GM23248 (cell line): Measurements from ENCODE around the gene STARD8. TPM values are rescaled to one million over a fixed set of nuclear protein-coding genes. Genes with fewer than 3 reads are reported as not detected.

Source experiments
- DNase-seq: peaks from one replicate; pipeline ENCODE4 v3.0.0-alpha.2; 2015
- H2AFZ ChIP-seq: fragments of 200-600 bp; sonication (generic); 2 replicates; pipeline ENCODE4 v1.6.1; 2016; ENCODE audit warnings: antibody characterized with exemption
- H3F3A ChIP-seq: fragments of 200-600 bp; sonication (generic); 2 replicates; pipeline ENCODE4 v1.6.1; 2016; ENCODE audit warnings: mild to moderate bottlenecking, antibody characterized with exemption, mixed run types; ENCODE audit not compliant: insufficient read depth
- H3K27ac ChIP-seq: fragments of 200-600 bp; sonication (generic); 2 replicates; pipeline ENCODE4 v1.5.1; 2016; ENCODE audit warnings: mild to moderate bottlenecking
- H3K27me3 ChIP-seq: fragments of 200-600 bp; sonication (generic); replicated peaks from 2 replicates; pipeline ENCODE4 v1.6.1; 2016; ENCODE audit warnings: mild to moderate bottlenecking; ENCODE audit not compliant: insufficient read depth
- H3K36me3 ChIP-seq: fragments of 200-600 bp; sonication (generic); 2 replicates; pipeline ENCODE4 v1.6.1; 2016; ENCODE audit warnings: low read depth, mild to moderate bottlenecking
- H3K4me1 ChIP-seq: fragments of 200-600 bp; sonication (generic); 2 replicates; pipeline ENCODE4 v1.6.1; 2016; ENCODE audit warnings: mild to moderate bottlenecking; ENCODE audit not compliant: insufficient read depth
- H3K4me2 ChIP-seq: fragments of 200-600 bp; sonication (generic); one replicate; pipeline ENCODE4 v1.6.1; 2016; ENCODE audit warnings: mild to moderate bottlenecking; ENCODE audit not compliant: unreplicated experiment
- H3K4me3 ChIP-seq: fragments of 200-600 bp; sonication (generic); 2 replicates; pipeline ENCODE4 v1.5.1; 2016; ENCODE audit warnings: mild to moderate bottlenecking
- H3K79me2 ChIP-seq: fragments of 200-600 bp; sonication (generic); 2 replicates; pipeline ENCODE4 v1.6.1; 2016; ENCODE audit warnings: mild to moderate bottlenecking; ENCODE audit not compliant: insufficient read depth
- H3K9ac ChIP-seq: fragments of 200-600 bp; sonication (generic); 2 replicates; pipeline ENCODE4 v1.6.1; 2016; ENCODE audit warnings: mild to moderate bottlenecking
- H3K9me2 ChIP-seq: fragments of 200-600 bp; sonication (generic); 2 replicates; pipeline ENCODE4 v1.6.1; 2016; ENCODE audit warnings: mixed run types, mild to moderate bottlenecking, moderate library complexity; ENCODE audit not compliant: insufficient read depth
- H3K9me3 ChIP-seq: fragments of 200-600 bp; sonication (generic); one replicate; pipeline ENCODE4 v1.6.1; 2017; ENCODE audit warnings: low read depth
- H4K20me1 ChIP-seq: fragments of 200-600 bp; sonication (generic); 2 replicates; pipeline ENCODE4 v1.6.0; 2016; ENCODE audit not compliant: insufficient read depth
- EZH2 ChIP-seq: fragments of 200-600 bp; sonication (generic); IDR thresholded peaks from 2 replicates; pipeline ENCODE4 v1.6.1; 2018; ENCODE audit warnings: antibody characterized with exemption, mild to moderate bottlenecking; ENCODE audit not compliant: insufficient read depth, poor library complexity, severe bottlenecking
- EZH2phosphoT487 ChIP-seq: fragments of 200-600 bp; sonication (generic); IDR thresholded peaks from 2 replicates; pipeline ENCODE4 v1.6.1; 2018; ENCODE audit warnings: antibody characterized with exemption, moderate library complexity, mild to moderate bottlenecking, low read depth; ENCODE audit not compliant: insufficient read depth
- WGBS, 2 experiments: methylation state at CpG; one replicate each; pipeline ENCODE4 v1.1.6; 2015 to 2017; ENCODE audit warnings: low lambda C conversion rate in 2 of 2, low coverage in 1 of 2; ENCODE audit errors: missing lambda C conversion rate in 2 of 2; 5-methylcytosine and 5-hydroxymethylcytosine counted together
- in situ Hi-C: fragments of 300-500 bp; cut with MboI; formaldehyde crosslinking; loops from 2 replicates; pipeline ENCODE4 v1.15.0; 2020
- polyA plus RNA-seq: library from polyadenylated mRNA; unstranded; fragments of >200 nt; fragmentation: Nextera tagmentation; extraction: Ambion mirVana; gene quantifications from 2 replicates; pipeline ENCODE4 v1.2.1, GENCODE V29; 2016
- total RNA-seq: library from RNA; depleted of rRNA; stranded (reverse); fragments of >200 nt; shearing (Covaris generic); gene quantifications from 2 replicates; pipeline ENCODE4 v1.2.3, GENCODE V29; 2014

STARD8 gene
- total and polyA plus RNA-seq, 2 experiments from 2014 or later = 0.69 to 2.4 TPM

- Histone ChIP-seq H3K36me3 (no peaks in the 10 kb centered on the region), H3K4me3 (no peak overlapping the region), H3K27me3 (no peaks in the 10 kb centered on the region), H3K9me3 (no peaks in the 10 kb centered on the region), H3K27ac (no peak overlapping the region), H3K9ac (no peak overlapping the region), H3K79me2 (no peaks in the 10 kb centered on the region), H4K20me1 (no peaks in the 10 kb centered on the region), H2AFZ (no peak overlapping the region), H3K4me2 (no peak overlapping the region), H3K9me2 (no peaks in the 10 kb centered on the region), H3F3A (no peaks in the 10 kb centered on the region), H3K4me1 (no peaks in the 10 kb centered on the region)
- no peak for TF ChIP-seq EZH2phosphoT487
- no peak for TF ChIP-seq EZH2
- no peak for DNase-seq
- in situ Hi-C loops = no loop called here
- WGBS, 2 experiments = 72 to 79% methylated on average over 7 of the region's 7 CpGs
These were observed 100.6 kb downstream of the STARD8 start for GRCh38 chrX:68748030-68748429.

GRCh38 chrX:68749426-68749825, 102.0 kb downstream of the STARD8 start:
- no peak overlapping the region for H3K4me2 ChIP-seq
- H3F3A ChIP-seq = no peaks in the 10 kb centered on the region
- no peaks in the 10 kb centered on the region for H3K27me3 ChIP-seq
- in situ Hi-C loops = no loop called here
- no peaks in the 10 kb centered on the region for H3K4me1 ChIP-seq
- no peak overlapping the region for H3K4me3 ChIP-seq
- no peak for DNase-seq
- no peaks in the 10 kb centered on the region for H3K9me3 ChIP-seq
- H3K79me2 ChIP-seq = no peaks in the 10 kb centered on the region
- no peaks in the 10 kb centered on the region for H3K36me3 ChIP-seq
- H3K27ac ChIP-seq = no peak overlapping the region
- TF ChIP-seq EZH2phosphoT487 (no peak), EZH2 (no peak)
- H2AFZ ChIP-seq = no peak overlapping the region
- no peaks in the 10 kb centered on the region for H3K9me2 ChIP-seq
- H3K9ac ChIP-seq = no peak overlapping the region
- H4K20me1 ChIP-seq = no peaks in the 10 kb centered on the region
- WGBS, 2 experiments = 61 to 76% methylated on average over 3 of the region's 3 CpGs

GRCh38 chrX:68750316-68750715, 102.8 kb downstream of the STARD8 start:
- no peaks in the 10 kb centered on the region for H4K20me1 ChIP-seq
- no peak overlapping the region for H3K27ac ChIP-seq
- H3K4me3 ChIP-seq = no peak overlapping the region
- H3K9me2 ChIP-seq = no peaks in the 10 kb centered on the region
- H3F3A ChIP-seq = no peaks in the 10 kb centered on the region
- H3K27me3 ChIP-seq = no peaks in the 10 kb centered on the region
- no peak overlapping the region for H3K9ac ChIP-seq
- no peak overlapping the region for H3K4me2 ChIP-seq
- no peaks in the 10 kb centered on the region for H3K9me3 ChIP-seq
- in situ Hi-C loops = no loop called here
- no peaks in the 10 kb centered on the region for H3K79me2 ChIP-seq
- no peaks in the 10 kb centered on the region for H3K36me3 ChIP-seq
- no peaks in the 10 kb centered on the region for H3K4me1 ChIP-seq
- no peak overlapping the region for H2AFZ ChIP-seq
- TF ChIP-seq EZH2 = no peak
- no peak for DNase-seq
- 69 to 72% methylated on average over 3 of the region's 3 CpGs for WGBS, 2 experiments

GRCh38 chrX:68751372-68751771, 103.9 kb downstream of the STARD8 start:
- no peak for DNase-seq
- H3K79me2 ChIP-seq = no peaks in the 10 kb centered on the region
- H3K9me2 ChIP-seq = no peaks in the 10 kb centered on the region
- TF ChIP-seq EZH2 = no peak
- no peak overlapping the region for H3K4me2 ChIP-seq
- no peaks in the 10 kb centered on the region for H3K27me3 ChIP-seq
- H3K36me3 ChIP-seq = no peaks in the 10 kb centered on the region
- no peaks in the 10 kb centered on the region for H3K4me1 ChIP-seq
- H3K9me3 ChIP-seq = no peaks in the 10 kb centered on the region
- H4K20me1 ChIP-seq = no peaks in the 10 kb centered on the region
- no peaks in the 10 kb centered on the region for H3F3A ChIP-seq
- no peak overlapping the region for H3K27ac ChIP-seq
- H3K4me3 ChIP-seq = no peak overlapping the region
- in situ Hi-C loops = no loop called here
- H2AFZ ChIP-seq = no peak overlapping the region
- no peak overlapping the region for H3K9ac ChIP-seq
- WGBS, 2 experiments = 7 to 22% methylated on average over 2 of the region's 2 CpGs

GRCh38 chrX:68753218-68753617, 105.8 kb downstream of the STARD8 start:
- Histone ChIP-seq H3K4me2 (no peak overlapping the region), H3K9me2 (no peaks in the 10 kb centered on the region), H3K9me3 (no peaks in the 10 kb centered on the region), H3K27me3 (no peaks in the 10 kb centered on the region), H3K4me1 (no peaks in the 10 kb centered on the region), H3K79me2 (no peaks in the 10 kb centered on the region), H4K20me1 (no peaks in the 10 kb centered on the region), H3K36me3 (no peaks in the 10 kb centered on the region), H3F3A (no peaks in the 10 kb centered on the region), H3K27ac (no peak overlapping the region), H3K4me3 (no peak overlapping the region), H3K9ac (no peak overlapping the region), H2AFZ (no peak overlapping the region)
- 56 to 57% methylated on average over 2 of the region's 2 CpGs for WGBS, 2 experiments
- TF ChIP-seq EZH2phosphoT487 (no peak), EZH2 (no peak)
- in situ Hi-C loops = no loop called here
- DNase-seq = no peak
